Pons (tissue), 1 donor: ENCODE results near the gene PROB1.
"Not testable (repeated sequence)": the region's sequence is repeated elsewhere in the genome, so short reads cannot be mapped to it uniquely, and the experiment has no call there.

Source experiments
- DNase-seq: peaks from one replicate; pipeline ENCODE4 v3.0.0-alpha.2; 2016; ENCODE audit warnings: low spot score

The PROB1 gene

GRCh38 chr5:139391570-139392323 is 3.2 kb downstream of the PROB1 start:
- no peak for DNase-seq

- DNase-seq: no peak
Observed at GRCh38 chr5:139390639-139391569, 4.0 kb downstream of the PROB1 start.

GRCh38 chr5:139389701-139390638 is 4.9 kb downstream of the PROB1 start, which contains the start of gene MZB1:
Gene MZB1, minus strand, starts transcription at chr5:139389913. Its CDS starts 57 bp downstream, at chr5:139389856.
- no peak for DNase-seq

- no peak for DNase-seq
Observed at GRCh38 chr5:139388198-139388821, 6.6 kb downstream of the PROB1 start.

- no peak for DNase-seq
Observed at GRCh38 chr5:139387611-139388197, 7.2 kb downstream of the PROB1 start.

GRCh38 chr5:139386956-139387355 is 7.9 kb downstream of the PROB1 start:
- DNase-seq: not testable (repeated sequence)

GRCh38 chr5:139386050-139386438 is 8.9 kb downstream of the PROB1 start:
- no peak for DNase-seq

- no peak for DNase-seq
Observed at GRCh38 chr5:139385061-139386049, 9.5 kb downstream of the PROB1 start.

- no peak for DNase-seq
Observed at GRCh38 chr5:139384591-139385051, 10.3 kb downstream of the PROB1 start.

GRCh38 chr5:139383993-139384590 is 10.8 kb downstream of the PROB1 start:
- no peak for DNase-seq

GRCh38 chr5:139383275-139383992 is 11.5 kb downstream of the PROB1 start, which contains the start of gene SLC23A1:
Gene SLC23A1, minus strand, starts transcription at chr5:139383297. Its CDS starts 44 bp downstream, at chr5:139383253.
- no peak for DNase-seq

- no peak for DNase-seq
Observed at GRCh38 chr5:139382807-139383206, 12.1 kb downstream of the PROB1 start.

- DNase-seq: no peak
Observed at GRCh38 chr5:139381837-139382761, 12.8 kb downstream of the PROB1 start.

- DNase-seq: no peak
Observed at GRCh38 chr5:139379626-139380449, 15.1 kb downstream of the PROB1 start.

- DNase-seq: no peak
Observed at GRCh38 chr5:139378941-139379361, 16.0 kb downstream of the PROB1 start.

GRCh38 chr5:139378101-139378825 is 16.6 kb downstream of the PROB1 start:
- DNase-seq: no peak
